Putamen (tissue), 1 donor: ENCODE data around the gene ADAM23.

Experiments
- DNase-seq: peaks from one replicate; pipeline ENCODE4 v3.0.0-alpha.2; 2016; ENCODE audit warnings: low spot score

Gene ADAM23

GRCh38 chr2:206511283-206511682 lies 68.0 kb downstream of the ADAM23 start:
- no peak for DNase-seq

GRCh38 chr2:206512999-206513398 lies 69.7 kb downstream of the ADAM23 start:
- no peak for DNase-seq

GRCh38 chr2:206515580-206515979 lies 72.2 kb downstream of the ADAM23 start:
- DNase-seq = peak; percentile 35

- no peak for DNase-seq
These were observed 75.7 kb downstream of the ADAM23 start for GRCh38 chr2:206518997-206519396.

- DNase-seq = no peak
These were observed 77.1 kb downstream of the ADAM23 start for GRCh38 chr2:206520450-206520849.

GRCh38 chr2:206521115-206521514 lies 77.8 kb downstream of the ADAM23 start:
- DNase-seq = no peak

GRCh38 chr2:206521612-206522011 lies 78.3 kb downstream of the ADAM23 start:
- DNase-seq = no peak

GRCh38 chr2:206526416-206526815 lies 83.1 kb downstream of the ADAM23 start:
- DNase-seq = no peak

GRCh38 chr2:206527153-206527552 lies 83.8 kb downstream of the ADAM23 start:
- DNase-seq = no peak

GRCh38 chr2:206530727-206531126 lies 87.4 kb downstream of the ADAM23 start:
- DNase-seq = no peak

- no peak for DNase-seq
These were observed 88.7 kb downstream of the ADAM23 start for GRCh38 chr2:206531996-206532543.

GRCh38 chr2:206533977-206534376 lies 90.6 kb downstream of the ADAM23 start:
- DNase-seq = no peak

GRCh38 chr2:206535260-206535986 lies 92.1 kb downstream of the ADAM23 start:
- no peak for DNase-seq

GRCh38 chr2:206540757-206541156 lies 97.4 kb downstream of the ADAM23 start:
- no peak for DNase-seq

GRCh38 chr2:206543073-206543472 lies 99.7 kb downstream of the ADAM23 start:
- DNase-seq = no peak

- DNase-seq = no peak
These were observed 105.1 kb downstream of the ADAM23 start for GRCh38 chr2:206548383-206548782.

GRCh38 chr2:206555721-206556120 lies 112.4 kb downstream of the ADAM23 start:
- DNase-seq = no peak

GRCh38 chr2:206556357-206556949 lies 113.1 kb downstream of the ADAM23 start:
- peak; percentile 26 for DNase-seq

- no peak for DNase-seq
These were observed 114.0 kb downstream of the ADAM23 start for GRCh38 chr2:206557321-206557720.

- DNase-seq = no peak
These were observed 115.2 kb downstream of the ADAM23 start for GRCh38 chr2:206558492-206558891.

- no peak for DNase-seq
These were observed 118.6 kb downstream of the ADAM23 start for GRCh38 chr2:206561962-206562361.

- DNase-seq = no peak
These were observed 119.0 kb downstream of the ADAM23 start for GRCh38 chr2:206562375-206562774.

GRCh38 chr2:206563374-206563773 lies 120.0 kb downstream of the ADAM23 start:
- DNase-seq = no peak

- no peak for DNase-seq
These were observed 122.3 kb downstream of the ADAM23 start for GRCh38 chr2:206565666-206566065.
